LNCAP (cell line): ENCODE data around the gene GALNT3.

ENCODE experiments used
- TF ChIP-seq, protein P1 (sequence below): fragments of 450-650 bp; IDR thresholded peaks from 2 replicates; pipeline ENCODE4 v1.5.1; 2017; ENCODE audit warnings: mild to moderate bottlenecking

The GALNT3 gene

DNA sequence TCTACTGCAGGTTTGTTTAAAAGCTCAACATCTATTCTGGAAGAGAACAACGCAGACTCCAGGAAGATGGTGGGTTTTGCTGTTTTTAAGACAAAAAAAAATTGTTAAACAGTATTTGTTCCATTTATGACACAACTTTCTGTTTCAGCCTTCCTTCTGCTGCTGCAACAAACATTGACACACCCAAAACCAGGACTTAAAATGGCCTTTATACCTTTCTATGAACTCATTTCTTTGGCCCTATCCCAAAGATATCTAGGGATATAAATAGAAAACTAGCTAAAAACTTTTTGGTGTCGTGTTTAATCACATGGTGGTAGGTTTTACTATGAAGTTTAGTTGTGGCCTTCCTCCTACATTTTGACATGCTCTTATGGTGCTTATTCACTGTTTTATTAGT, 964 bp upstream of the GALNT3 start:
- TF ChIP-seq, protein P1, sequence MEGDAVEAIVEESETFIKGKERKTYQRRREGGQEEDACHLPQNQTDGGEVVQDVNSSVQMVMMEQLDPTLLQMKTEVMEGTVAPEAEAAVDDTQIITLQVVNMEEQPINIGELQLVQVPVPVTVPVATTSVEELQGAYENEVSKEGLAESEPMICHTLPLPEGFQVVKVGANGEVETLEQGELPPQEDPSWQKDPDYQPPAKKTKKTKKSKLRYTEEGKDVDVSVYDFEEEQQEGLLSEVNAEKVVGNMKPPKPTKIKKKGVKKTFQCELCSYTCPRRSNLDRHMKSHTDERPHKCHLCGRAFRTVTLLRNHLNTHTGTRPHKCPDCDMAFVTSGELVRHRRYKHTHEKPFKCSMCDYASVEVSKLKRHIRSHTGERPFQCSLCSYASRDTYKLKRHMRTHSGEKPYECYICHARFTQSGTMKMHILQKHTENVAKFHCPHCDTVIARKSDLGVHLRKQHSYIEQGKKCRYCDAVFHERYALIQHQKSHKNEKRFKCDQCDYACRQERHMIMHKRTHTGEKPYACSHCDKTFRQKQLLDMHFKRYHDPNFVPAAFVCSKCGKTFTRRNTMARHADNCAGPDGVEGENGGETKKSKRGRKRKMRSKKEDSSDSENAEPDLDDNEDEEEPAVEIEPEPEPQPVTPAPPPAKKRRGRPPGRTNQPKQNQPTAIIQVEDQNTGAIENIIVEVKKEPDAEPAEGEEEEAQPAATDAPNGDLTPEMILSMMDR: no peak

DNA sequence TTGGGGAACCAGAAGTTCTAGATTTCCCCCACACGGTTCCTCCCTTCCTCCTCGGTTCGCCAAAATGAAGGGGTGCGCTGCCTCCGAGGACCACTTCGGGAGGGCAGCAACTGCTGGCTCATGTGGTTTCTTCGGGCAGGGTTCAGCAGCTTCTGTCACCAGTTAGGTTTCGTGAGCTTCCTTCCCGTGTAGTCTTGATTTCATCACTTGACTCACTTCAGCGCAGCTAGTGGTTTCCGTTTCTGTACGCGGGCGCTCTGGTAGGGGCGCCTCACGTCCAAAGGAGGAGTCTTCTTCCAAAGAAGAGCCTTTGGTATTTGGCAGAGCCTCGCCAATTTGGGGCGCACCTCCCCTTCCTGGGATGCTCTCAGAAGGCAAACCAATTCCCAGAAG, 485 bp upstream of the GALNT3 start:
- TF ChIP-seq, protein P1: no peak

DNA sequence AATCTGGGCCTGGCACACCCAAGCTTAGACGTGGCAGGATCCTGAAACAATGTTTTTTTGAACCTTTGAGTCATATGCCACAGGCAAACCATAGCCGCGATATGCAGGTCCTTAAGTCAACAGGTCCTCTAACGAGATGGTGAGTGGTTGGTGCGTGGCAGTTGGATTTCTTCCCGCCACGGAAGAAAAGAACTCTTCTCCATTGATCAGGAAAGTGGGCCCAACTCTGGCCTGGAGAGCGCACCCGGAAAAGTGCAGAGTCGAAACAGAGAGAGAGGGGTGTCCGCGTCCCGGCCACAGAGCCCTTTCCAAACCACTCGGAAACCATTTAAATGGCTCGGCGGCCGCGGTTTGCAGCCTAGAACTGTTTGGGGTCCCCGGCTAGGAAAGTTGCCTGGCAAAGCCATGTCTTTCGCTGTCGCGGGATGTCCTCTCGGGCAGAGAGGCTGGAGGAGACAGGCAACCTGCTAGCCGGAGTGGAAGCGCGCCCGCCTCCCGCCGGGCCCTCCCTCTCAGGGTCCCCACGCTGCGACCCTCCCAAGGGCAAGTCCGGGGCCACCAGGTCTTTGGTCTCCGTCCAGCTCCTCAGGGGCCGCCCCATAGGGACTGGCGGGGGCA, 777 bp downstream of the GALNT3 start:
- TF ChIP-seq, protein P1: no peak

DNA sequence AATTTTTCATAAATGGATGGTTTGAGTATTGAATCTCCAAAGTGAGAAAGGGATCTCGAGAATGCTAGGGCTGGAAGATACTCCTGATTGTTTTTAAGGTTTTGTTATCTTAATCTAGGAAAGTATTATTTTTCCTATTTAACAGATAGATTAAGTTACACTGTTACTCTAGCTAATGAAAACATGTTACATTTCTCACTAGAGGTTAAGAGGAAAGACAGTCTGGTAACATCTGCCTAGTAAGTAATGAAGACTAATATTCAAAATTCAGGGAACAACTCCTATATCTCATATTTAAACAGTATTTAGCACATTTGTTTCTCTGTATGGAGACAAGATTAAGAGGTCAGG, 2.0 kb downstream of the GALNT3 start:
- TF ChIP-seq, protein P1: no peak

DNA sequence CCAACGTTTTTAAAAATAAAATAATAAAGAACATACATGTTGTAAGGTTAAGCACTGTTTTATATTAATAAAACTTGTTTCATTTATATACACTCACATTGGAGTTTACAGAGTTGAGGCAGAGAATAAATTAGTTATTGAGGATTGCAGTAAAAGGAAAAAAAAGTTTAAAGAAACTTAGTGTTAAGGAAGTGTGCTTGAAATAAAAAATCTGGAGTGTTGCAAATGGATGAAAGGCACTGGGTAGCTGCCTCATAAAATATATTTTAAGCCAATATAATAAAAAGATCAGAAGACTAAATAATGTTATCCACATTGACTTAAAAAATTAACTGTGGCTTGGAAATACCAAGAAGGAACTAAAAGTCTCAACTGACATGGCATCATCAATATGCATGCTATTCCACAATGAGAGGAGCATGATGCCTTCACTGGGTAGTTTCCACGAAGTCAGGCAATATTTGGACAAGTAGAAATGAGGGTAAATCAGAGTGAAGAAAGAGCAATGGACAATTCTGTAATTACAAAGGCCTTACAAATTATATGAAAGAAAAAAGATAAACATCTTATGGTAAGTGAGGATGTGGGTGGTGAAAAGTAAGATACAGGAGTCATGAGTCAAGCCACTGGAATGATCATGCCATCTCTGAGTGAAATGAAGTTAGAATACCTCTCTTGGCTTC, 2.5 kb downstream of the GALNT3 start:
- TF ChIP-seq, protein P1: no peak

DNA sequence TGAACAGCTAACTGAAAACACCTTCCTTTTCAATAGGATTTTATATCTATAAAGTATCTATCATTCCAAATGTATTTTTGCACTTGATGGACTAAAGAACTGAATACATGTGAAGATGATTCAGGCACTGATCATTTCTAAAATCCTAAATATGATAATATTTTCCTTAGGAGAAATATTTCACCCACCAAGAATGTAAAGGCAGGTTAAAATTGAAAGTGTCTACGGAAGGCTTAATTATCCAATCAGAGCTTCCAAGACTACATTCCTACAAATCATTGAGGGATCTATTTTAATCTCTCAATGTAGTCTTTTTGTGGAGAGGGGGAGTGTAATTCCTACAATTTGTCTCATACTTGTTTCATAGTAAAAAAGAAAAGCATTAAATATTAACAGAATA, 3.6 kb downstream of the GALNT3 start:
- TF ChIP-seq, protein P1: no peak

DNA sequence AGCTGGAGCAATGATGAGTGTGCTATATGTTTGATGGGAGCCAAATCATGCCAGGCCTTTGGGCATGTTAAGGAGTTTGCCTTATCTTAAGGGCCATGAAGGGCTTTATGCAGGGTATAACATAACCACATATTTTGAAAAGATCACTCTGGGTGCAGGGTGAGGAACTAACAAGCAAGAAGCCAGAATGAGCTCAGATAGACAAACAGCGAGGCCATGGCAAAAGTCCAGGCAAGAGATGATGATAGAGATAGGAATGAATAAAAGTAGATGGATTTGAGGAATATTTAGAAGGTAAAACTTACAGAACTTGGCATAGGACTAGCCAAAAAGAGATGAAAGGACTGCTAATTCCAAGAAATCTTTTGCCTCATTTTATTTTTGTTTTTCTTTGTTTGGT, 6.7 kb downstream of the GALNT3 start:
- TF ChIP-seq, protein P1: no peak
